Lower lobe of right lung (tissue), 2 donors: ENCODE results near the gene SH3GLB1. TPM values are rescaled to one million over a fixed set of nuclear protein-coding genes. Genes with fewer than 3 reads are reported as not detected.
"Not testable (repeated sequence)": the region's sequence is repeated elsewhere in the genome, so short reads cannot be mapped to it uniquely, and the experiment has no call there.

ENCODE experiments used
- ATAC-seq, 2 donors: fragments of 200-7000 bp; cut with Tn5 transposase; one replicate each; pipeline ENCODE4 v1.9.1; 2020 to 2022; ENCODE audit warnings: mild to moderate bottlenecking in 2 of 2, moderate library complexity in 2 of 2
- DNase-seq: peaks from one replicate; pipeline ENCODE4 v3.0.0-alpha.2; 2020
- H3K27ac ChIP-seq: fragments of 200-600 bp; one replicate; pipeline ENCODE4 v1.8.0; 2022
- H3K27me3 ChIP-seq: fragments of 200-600 bp; one replicate; pipeline ENCODE4 v1.8.0; 2022; ENCODE audit warnings: low read depth
- H3K36me3 ChIP-seq: fragments of 200-600 bp; one replicate; pipeline ENCODE4 v1.8.0; 2022; ENCODE audit warnings: mild to moderate bottlenecking
- H3K4me1 ChIP-seq: fragments of 200-600 bp; one replicate; pipeline ENCODE4 v1.8.0; 2022
- H3K4me3 ChIP-seq: fragments of 200-600 bp; one replicate; pipeline ENCODE4 v1.8.0; 2022; ENCODE audit warnings: mild to moderate bottlenecking
- H3K9me3 ChIP-seq: fragments of 200-600 bp; one replicate; pipeline ENCODE4 v1.8.0; 2022
- intact Hi-C: fragments of 100-400 bp; cut with DNase I; formaldehyde crosslinking; loops from one replicate; pipeline ENCODE4 v1.11.0; 2022
- total RNA-seq: library from RNA; stranded (reverse); fragmentation: NEBNext Ultra II Directional; extraction: Animal tissue kit (Norgen Biotek cat#: 25700); gene quantifications from one replicate; pipeline ENCODE4 v1.2.1, GENCODE V29; 2021
- TF ChIP-seq, protein P1 (sequence below): fragments of 200-600 bp; IDR thresholded peaks from one replicate; pipeline ENCODE4 v1.8.0; 2022; ENCODE audit warnings: antibody characterized with exemption, mild to moderate bottlenecking
- donor health status: DM: no; HTN: yes; CAD: no; lungs with severe emphysema.

SH3GLB1 gene
- total RNA-seq, 1 donor from 2014 or later: 91.1 TPM

GRCh38 chr1:86696522-86696921 lies 7.9 kb upstream of the SH3GLB1 start:
- H3K27ac ChIP-seq: no peak overlapping the region
- no peak for ATAC-seq
- H3K9me3 ChIP-seq: no peaks in the 10 kb centered on the region
- H3K36me3 ChIP-seq: no peaks in the 10 kb centered on the region
- intact Hi-C loops: no loop called here
- TF ChIP-seq, protein P1, sequence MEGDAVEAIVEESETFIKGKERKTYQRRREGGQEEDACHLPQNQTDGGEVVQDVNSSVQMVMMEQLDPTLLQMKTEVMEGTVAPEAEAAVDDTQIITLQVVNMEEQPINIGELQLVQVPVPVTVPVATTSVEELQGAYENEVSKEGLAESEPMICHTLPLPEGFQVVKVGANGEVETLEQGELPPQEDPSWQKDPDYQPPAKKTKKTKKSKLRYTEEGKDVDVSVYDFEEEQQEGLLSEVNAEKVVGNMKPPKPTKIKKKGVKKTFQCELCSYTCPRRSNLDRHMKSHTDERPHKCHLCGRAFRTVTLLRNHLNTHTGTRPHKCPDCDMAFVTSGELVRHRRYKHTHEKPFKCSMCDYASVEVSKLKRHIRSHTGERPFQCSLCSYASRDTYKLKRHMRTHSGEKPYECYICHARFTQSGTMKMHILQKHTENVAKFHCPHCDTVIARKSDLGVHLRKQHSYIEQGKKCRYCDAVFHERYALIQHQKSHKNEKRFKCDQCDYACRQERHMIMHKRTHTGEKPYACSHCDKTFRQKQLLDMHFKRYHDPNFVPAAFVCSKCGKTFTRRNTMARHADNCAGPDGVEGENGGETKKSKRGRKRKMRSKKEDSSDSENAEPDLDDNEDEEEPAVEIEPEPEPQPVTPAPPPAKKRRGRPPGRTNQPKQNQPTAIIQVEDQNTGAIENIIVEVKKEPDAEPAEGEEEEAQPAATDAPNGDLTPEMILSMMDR: no peak
- no peak overlapping the region for H3K4me3 ChIP-seq
- no peak for DNase-seq
- H3K4me1 ChIP-seq: no peaks in the 10 kb centered on the region
- no peaks in the 10 kb centered on the region for H3K27me3 ChIP-seq

- TF ChIP-seq, protein P1: no peak
- no peak for DNase-seq
- Histone ChIP-seq H3K4me3 (no peak overlapping the region), H3K9me3 (no peaks in the 10 kb centered on the region), H3K36me3 (no peaks in the 10 kb centered on the region), H3K4me1 (peaks cover 9% of the 10 kb centered on the region), H3K27ac (no peak overlapping the region), H3K27me3 (no peaks in the 10 kb centered on the region)
- no peak for ATAC-seq
- intact Hi-C loops: no loop called here
Measured at GRCh38 chr1:86699186-86699585, 5.2 kb upstream of the SH3GLB1 start.

GRCh38 chr1:86701731-86702130 lies 2.6 kb upstream of the SH3GLB1 start:
- TF ChIP-seq, protein P1: no peak
- Histone ChIP-seq H3K27ac (no peak overlapping the region), H3K4me3 (no peak overlapping the region), H3K4me1 (peaks cover 14% of the 10 kb centered on the region), H3K9me3 (no peaks in the 10 kb centered on the region), H3K36me3 (no peaks in the 10 kb centered on the region), H3K27me3 (no peaks in the 10 kb centered on the region)
- no peak for DNase-seq
- ATAC-seq: no peak
- intact Hi-C loops: no loop called here

DNA sequence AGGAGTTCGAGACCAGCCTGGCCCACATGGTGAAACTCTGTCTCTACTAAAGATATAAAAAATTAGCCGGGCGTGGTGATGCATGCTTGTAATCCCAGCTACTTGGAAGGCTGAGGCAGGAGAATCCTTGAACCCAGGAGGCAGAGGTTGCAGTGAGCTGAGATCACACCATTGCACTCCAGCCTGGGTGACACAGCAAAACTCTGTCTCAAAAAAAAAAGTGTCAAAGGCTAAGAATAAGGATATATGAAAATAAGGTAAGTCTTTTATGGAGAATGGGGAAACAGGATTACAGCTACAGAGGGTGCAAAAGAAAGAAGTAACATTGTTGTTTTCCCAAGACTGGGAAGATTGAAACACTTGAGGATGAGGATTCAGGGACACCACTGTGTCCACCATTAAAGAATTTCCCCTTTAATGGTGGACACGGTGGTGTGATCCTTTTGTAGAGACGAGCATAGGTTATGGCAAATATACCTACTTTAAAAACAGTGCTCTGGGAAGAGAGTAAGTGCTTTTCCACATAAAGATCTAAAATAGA lies 1.4 kb upstream of the SH3GLB1 start:
- intact Hi-C loops, DNase-seq, H3K27me3 ChIP-seq, H3K4me3 ChIP-seq, H3K36me3 ChIP-seq, H3K27ac ChIP-seq, ATAC-seq, H3K9me3 ChIP-seq: not testable (repeated sequence)
- peaks cover 27% of the 10 kb centered on the region for H3K4me1 ChIP-seq

DNA sequence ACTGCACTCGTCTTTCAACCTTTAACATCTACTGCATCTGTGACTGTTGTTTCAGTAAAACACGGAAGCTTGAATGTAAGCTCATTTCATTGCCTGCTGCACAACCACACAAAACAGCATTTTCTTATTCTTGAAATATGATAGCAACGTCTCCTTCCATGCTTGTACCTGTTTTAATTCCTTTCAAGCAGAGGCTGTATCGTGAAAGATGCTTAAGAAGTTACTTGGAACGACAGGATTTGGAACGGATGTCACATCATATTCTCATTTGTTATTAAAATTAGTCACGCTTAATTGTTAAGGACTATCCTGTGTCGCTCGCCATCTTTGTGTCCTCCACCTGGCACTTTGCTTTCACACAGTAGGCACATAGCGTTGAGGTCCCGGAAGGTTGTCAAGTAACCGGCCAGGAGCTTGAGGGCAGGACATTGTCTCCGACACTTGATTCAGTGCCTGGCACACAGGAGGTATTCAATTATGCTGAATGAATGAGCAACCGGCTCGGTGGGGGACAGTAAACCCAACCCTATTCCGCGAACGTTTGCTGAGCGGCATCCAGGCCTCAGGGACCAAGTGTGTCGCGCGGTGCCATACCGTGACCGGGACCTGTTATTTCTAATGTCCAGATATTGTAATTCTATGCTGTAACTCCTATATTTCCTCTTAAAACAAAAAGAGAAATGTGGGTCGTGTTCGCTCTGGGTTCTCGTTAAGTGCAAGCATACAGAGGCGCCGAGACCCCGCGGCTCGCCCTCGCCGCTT lies 499 bp upstream of the SH3GLB1 start:
- Histone ChIP-seq H3K27ac (peak overlapping the region; percentile 98), H3K4me1 (peaks cover 36% of the 10 kb centered on the region), H3K9me3 (no peaks in the 10 kb centered on the region), H3K27me3 (no peaks in the 10 kb centered on the region), H3K4me3 (peak overlapping the region; percentile 84), H3K36me3 (no peaks in the 10 kb centered on the region)
- TF ChIP-seq, protein P1: no peak
- DNase-seq (no peak), ATAC-seq (peak; percentile 57 to 64)
- intact Hi-C loops: no loop called here

GRCh38 chr1:86704972-86705664 lies 742 bp downstream of the SH3GLB1 start:
- H3K27ac ChIP-seq: peak overlapping the region; percentile 98
- H3K9me3 ChIP-seq: no peaks in the 10 kb centered on the region
- H3K4me1 ChIP-seq: peaks cover 43% of the 10 kb centered on the region
- ATAC-seq (peak; percentile 75 to 79), DNase-seq (peak; percentile 75)
- intact Hi-C loops: no loop called here
- no peaks in the 10 kb centered on the region for H3K36me3 ChIP-seq
- TF ChIP-seq, protein P1: no peak
- H3K27me3 ChIP-seq: no peaks in the 10 kb centered on the region
- peak overlapping the region; percentile 84 for H3K4me3 ChIP-seq
